Measurements from ENCODE around the gene VDR.

DNA sequence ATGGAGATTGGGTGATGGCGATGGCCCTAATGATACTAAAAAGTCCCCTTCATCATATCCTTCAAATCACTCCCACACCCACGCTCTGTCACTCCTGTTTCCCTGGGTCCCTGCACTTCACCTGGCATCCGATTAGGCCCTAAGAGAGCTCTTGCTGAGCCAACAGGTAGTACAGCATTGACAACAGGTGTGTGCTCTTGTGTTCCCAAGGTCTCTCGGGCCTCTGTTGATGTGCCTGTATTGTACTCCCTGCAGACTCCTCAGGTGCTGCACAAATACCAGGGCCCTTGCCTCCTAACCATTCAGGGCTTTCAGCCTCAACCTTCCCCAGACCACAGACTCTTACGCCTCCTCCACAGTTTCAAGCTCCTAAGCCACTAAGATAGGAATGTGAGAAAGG, 25.8 kb upstream of the VDR start:
- TF ChIP-seq, protein P1, sequence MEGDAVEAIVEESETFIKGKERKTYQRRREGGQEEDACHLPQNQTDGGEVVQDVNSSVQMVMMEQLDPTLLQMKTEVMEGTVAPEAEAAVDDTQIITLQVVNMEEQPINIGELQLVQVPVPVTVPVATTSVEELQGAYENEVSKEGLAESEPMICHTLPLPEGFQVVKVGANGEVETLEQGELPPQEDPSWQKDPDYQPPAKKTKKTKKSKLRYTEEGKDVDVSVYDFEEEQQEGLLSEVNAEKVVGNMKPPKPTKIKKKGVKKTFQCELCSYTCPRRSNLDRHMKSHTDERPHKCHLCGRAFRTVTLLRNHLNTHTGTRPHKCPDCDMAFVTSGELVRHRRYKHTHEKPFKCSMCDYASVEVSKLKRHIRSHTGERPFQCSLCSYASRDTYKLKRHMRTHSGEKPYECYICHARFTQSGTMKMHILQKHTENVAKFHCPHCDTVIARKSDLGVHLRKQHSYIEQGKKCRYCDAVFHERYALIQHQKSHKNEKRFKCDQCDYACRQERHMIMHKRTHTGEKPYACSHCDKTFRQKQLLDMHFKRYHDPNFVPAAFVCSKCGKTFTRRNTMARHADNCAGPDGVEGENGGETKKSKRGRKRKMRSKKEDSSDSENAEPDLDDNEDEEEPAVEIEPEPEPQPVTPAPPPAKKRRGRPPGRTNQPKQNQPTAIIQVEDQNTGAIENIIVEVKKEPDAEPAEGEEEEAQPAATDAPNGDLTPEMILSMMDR (IDR thresholded peaks at IDR 0.05): no peak
- TF ChIP-seq EP300 (IDR thresholded peaks at IDR 0.05; ENCODE audit: low read depth) (no peak), POLR2A (IDR thresholded peaks at IDR 0.05) (no peak), POLR2AphosphoS5 (IDR thresholded peaks at IDR 0.05) (no peak)

All from transverse colon (tissue), 4 donors.